Measurements from ENCODE around the gene CNGA3. TPM values are rescaled to one million over a fixed set of nuclear protein-coding genes. Genes with fewer than 3 reads are reported as not detected.
"Not testable (repeated sequence)": the region's sequence is repeated elsewhere in the genome, so short reads cannot be mapped to it uniquely, and the experiment has no call there.

Gene CNGA3
- total RNA-seq = not detected
- long read RNA-seq = 0 reads

DNA sequence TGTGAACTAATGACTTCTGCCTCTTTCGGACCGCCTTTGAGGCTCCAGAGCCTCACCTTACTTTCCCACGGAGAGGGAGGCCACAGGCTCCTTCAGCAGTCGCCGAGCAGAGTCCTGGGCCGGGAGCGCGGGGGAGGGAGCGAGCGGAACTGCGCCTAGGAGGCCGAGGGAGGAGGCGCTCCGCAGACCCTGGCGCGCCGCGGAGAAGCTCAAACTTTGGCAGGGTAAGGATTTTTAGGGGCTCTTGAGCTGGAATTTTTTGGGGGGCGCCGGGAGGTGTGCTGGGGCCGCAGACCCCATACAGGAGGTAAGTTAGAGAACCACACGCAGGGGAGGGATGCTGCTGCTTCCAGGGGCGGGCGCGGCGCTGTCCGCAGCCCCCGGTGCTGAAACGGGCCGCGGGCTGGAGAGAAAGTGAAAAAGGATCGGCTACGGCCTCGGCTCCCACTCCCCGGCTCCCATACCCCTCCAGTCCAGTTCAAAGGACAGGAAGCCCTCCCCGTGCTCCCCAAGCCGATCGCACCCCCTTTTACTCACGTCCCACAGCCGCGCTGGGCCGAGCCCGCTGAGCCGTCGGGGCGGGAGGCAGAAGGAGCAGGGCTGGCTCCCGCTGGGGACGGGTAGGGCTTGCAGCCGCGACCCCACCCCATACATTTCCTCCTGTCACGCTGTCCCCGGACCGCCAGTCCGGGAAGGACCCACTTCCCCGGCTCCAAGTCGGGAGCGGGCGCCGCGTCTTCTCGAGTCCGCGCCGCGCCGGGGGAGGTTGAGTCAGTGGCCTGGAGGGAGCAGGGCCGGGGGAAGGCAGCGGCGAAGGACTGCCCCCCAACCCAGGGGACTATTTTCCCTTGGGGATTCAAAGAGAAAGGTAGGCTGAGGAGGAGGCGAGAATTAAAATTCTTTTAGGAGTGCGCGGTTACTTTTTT, at the start of gene CNGA3:
Gene CNGA3, plus strand, starts transcription at position 146 of the 926 bp plus-strand sequence. CDS start 23,520 bp downstream, outside the sequence.
- intact Hi-C loops (cut with DNase I) = no loop called here
- peak; percentile 47 to 59 for ATAC-seq
- peak; percentile 24 for DNase-seq

DNA sequence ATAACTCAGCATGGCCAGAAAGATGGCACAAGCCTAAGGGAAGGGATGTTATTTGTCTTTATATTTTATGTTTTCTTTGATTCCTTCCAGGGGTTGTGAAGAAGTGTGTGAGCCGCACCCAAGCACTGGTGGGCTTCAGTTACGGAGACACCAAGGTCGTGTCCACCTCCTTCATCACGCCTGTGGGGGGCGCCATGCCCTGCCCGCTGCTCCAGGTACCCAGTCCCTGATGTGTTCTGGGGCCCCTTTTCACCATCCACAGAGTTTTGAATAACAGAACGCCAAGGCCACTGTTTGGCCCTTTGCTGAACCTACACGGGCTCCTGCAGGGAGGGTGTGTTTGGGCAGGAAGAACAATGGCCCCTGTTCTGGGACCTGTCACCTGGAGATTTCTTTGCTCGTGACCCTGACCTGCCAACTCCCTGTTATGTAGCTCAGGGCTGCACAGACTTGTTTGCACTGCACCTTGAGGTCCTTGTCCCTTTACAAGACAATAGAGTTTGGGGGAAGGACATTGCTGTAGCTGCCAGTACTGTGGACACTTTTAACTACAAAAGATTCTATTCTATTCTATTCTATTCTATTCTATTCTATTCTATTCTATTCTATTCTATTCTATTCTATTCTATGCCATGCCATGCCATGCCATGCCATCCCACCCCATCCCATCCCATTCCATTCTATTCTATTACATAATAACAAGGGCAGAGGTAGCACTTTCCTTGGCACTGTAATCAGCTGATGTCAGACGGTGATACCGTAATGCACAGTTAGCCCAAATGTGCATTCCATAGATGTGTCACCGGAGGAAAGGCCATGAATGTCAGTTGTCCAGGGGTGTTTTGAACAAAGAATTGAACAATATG, 48.2 kb upstream of the CNGA3 start:
- DNase-seq (no peak), ATAC-seq (no peak)
- intact Hi-C loops (cut with DNase I) = no loop called here

DNA sequence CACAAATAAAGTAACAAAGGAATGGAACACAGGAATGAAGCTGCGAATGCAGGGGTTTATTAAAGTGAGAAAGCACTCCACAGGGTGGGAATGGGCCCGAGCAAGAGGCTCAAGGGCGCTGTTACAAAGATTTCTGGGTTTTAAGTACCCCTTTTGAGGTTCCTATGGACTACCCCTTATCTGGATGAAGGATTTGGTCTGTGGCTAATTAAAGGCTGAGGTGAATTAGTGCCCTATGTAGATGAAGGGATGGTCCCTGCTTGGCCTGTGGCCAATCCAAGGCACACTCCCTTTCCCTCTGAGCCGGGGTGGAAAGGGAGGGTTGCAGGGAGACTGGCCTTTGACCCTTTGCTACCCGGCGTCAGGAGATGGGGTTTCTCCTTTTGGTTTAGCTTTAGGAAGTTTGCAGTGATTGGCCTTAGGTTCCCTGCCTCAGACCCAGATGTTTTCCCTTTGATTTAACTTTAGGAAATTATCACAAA, 47.5 kb upstream of the CNGA3 start:
- DNase-seq (no peak), ATAC-seq (no peak)
- intact Hi-C loops (cut with DNase I) = no loop called here

DNA sequence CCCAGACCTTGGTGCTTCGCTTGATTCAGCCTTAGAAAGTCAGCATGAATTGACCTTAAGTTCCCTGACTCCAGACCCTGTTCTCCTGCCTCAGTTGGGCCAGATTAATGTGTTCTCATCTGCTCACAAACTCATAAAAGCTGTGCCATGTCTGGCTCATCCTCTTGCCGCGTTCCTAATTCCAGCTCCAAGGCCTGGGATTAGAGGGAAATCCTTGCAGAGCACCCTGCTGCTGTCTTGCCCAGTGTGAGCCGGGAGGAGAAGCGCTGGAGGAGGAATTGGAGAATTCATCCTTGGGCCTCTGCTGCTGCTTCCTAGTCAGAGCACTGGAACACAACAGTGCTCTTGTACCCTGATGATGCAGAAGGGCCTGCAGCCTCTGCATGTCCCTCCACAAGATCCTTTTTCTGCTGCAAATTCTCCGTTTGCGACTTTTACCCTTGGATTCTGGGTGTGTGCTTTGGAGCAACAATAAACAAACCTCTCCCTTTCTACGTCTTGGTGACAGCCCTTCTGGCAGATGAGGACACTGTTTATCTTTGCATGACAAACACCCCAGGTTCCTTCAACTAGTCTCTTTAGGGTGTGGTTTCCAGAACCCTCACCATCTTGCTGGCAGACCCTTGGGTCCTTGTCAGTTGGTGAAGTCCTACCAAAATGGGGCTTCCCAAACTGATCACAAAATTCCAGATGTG, 46.9 kb upstream of the CNGA3 start:
- intact Hi-C loops (cut with DNase I) = no loop called here
- DNase-seq (no peak), ATAC-seq (no peak)

DNA sequence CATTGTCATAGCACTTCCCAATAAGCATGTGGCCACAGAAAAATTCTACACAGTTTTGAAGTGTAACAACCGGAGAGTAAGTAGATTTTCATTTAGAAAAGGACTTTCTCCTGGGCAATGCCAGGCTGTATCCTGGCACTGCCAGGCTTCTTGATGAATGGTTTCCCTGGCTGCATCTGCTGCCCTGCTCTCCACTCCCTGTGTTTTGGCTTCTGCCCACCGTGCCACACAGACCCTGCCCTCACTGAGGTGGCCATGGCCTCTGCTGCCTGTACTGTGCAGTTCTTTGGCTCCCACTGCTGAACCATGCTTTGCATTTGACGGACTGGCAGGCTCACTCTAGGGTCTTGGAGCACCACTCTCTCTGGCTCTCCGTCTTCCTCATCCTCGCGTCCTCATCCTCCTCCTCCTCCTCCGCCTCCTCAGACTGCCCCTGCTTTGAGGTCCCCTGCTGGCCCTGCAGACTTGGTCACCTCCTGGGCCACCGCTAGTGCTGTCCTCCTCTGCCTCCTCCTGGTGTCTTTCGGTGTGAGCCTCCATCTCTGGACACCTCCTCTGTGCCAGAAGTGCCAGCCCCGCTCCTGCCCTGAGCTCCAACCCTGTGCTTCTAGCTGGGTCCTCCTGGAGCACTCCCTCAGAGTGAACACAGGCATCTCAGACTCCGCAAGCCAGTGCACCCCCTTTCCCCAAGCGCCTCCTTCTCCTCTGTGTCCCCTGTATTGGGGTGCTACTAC, 45.9 kb upstream of the CNGA3 start:
- ATAC-seq (no peak), DNase-seq (no peak)
- intact Hi-C loops (cut with DNase I) = no loop called here

- DNase-seq (no peak), ATAC-seq (no peak)
- intact Hi-C loops (cut with DNase I) = no loop called here
Measured at GRCh38 chr2:98301469-98301868, 44.8 kb upstream of the CNGA3 start.

- ATAC-seq; DNase-seq; intact Hi-C loops (cut with DNase I): not testable (repeated sequence)
Measured at GRCh38 chr2:98307131-98307696, 39.0 kb upstream of the CNGA3 start.

GRCh38 chr2:98308068-98308467, 38.2 kb upstream of the CNGA3 start:
- intact Hi-C loops (cut with DNase I) = no loop called here
- ATAC-seq (no peak), DNase-seq (no peak)

GRCh38 chr2:98308532-98308931, 37.7 kb upstream of the CNGA3 start:
- DNase-seq = no peak
- intact Hi-C loops (cut with DNase I) = no loop called here
- no peak for ATAC-seq

GRCh38 chr2:98309580-98309979, 36.7 kb upstream of the CNGA3 start:
- DNase-seq = no peak
- intact Hi-C loops (cut with DNase I) = no loop called here
- no peak for ATAC-seq

- intact Hi-C loops (cut with DNase I) = no loop called here
- ATAC-seq (no peak), DNase-seq (no peak)
Measured at GRCh38 chr2:98310010-98310409, 36.2 kb upstream of the CNGA3 start.

DNA sequence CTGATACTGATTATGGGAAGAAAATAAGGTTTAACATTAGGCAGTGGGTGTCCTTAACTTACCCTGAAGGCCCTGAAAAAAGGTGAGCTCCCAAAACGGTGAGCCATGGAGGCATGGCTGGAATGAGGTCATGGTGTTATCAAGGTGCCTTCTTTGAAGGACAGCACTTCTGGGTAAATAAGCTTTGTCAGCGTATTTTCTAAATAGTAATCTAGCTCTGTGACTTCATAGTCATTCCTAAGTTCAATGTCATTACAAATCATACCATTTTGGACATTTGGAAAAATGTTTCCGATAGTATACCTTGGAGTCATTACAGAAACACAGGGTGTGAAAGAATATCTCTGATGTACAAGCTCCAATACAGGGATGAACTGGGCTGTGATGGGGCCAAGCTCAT, 35.2 kb upstream of the CNGA3 start:
- intact Hi-C loops (cut with DNase I) = no loop called here
- no peak for DNase-seq
- ATAC-seq = no peak

DNA sequence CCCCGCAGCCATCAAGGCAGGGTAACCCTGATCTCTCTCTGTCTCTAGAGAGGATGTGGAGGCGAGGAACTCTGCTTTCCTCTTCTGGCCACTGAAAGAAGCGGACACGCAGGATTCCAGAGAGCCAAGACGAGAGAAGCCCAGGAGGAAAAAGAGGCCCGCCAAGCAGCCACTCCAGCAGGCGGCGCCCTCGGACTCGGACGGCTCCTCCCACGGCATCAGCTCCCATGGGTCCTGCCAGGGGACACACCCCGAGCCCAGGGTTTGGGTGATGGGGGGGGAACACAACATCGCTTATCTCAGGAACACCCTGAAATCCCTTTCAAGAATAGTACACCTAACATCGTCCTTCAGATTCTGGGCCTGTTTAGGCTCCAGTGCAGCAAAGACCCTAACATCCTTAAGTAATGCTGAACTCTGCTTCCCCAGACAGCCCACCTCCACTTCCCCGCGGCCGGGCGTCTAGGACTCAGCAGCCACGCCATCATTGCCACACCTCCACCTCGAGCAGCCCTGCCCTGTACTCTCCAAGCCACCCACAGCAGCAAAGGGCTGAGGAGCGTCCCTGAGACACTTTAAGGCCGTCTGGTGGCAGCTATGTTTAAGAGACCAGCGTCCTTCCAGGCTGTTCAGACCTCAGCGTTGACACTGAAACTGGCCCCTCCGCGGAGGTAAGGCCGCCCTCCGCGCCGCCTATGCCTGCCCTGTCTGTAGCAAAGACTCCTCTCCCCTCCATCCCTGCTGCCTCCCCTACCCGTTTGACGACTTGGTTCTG, 34.3 kb upstream of the CNGA3 start:
- intact Hi-C loops (cut with DNase I) = no loop called here
- ATAC-seq (no peak), DNase-seq (no peak)

- intact Hi-C loops (cut with DNase I) = no loop called here
- ATAC-seq (no peak), DNase-seq (no peak)
Measured at GRCh38 chr2:98313492-98314250, 32.6 kb upstream of the CNGA3 start.

- intact Hi-C loops (cut with DNase I) = no loop called here
- DNase-seq (no peak), ATAC-seq (no peak)
Measured at GRCh38 chr2:98314251-98314650, 32.0 kb upstream of the CNGA3 start.

DNA sequence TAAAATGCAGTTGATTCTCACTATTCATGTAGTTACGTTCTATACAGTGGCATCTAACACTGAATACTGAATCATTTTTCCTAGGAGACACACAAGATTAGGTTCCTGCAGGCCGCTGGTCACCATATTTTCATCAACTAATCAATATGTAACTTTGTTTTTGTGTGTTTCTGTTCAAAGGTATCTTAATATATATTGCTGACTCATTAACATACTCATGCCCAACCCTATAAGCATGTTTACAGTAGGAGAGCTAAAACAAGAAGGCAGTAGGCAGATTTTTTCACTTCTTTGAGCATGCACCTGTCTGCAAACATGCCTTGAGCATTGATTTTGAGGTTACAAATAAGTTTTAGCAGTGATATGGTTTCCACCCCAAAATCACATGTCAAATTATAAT, 30.3 kb upstream of the CNGA3 start:
- intact Hi-C loops (cut with DNase I) = no loop called here
- ATAC-seq = no peak
- no peak for DNase-seq

GRCh38 chr2:98317214-98317613, 29.0 kb upstream of the CNGA3 start:
- DNase-seq (no peak), ATAC-seq (no peak)
- intact Hi-C loops (cut with DNase I) = no loop called here
